GM12878 (cell line): ENCODE measurements around the gene KIAA0930. TPM values are rescaled to one million over a fixed set of nuclear protein-coding genes. Genes with fewer than 3 reads are reported as not detected.

ENCODE experiments used
- ATAC-seq: fragments of 200-7000 bp; cut with Tn5 transposase; 3 replicates; pipeline ENCODE4 v1.9.1; 2020; ENCODE audit warnings: mild to moderate bottlenecking, moderate library complexity
- BruUV-seq: library from RNA; stranded (reverse); fragments of 400-500 nt; replicated peaks from 2 replicates; lab custom pipeline; 2021; lab: Mats Ljungman, UMichigan
- CTCF ChIA-PET: fragments of 300-600 bp; sonication (Branson Sonifier 250); formaldehyde crosslinking; extraction: SDS; loops from one replicate; lab custom pipeline; 2021; ENCODE audit warnings: inconsistent platforms; lab: Yijun Ruan, JAX
- POLR2A ChIA-PET: fragments of 350-600 bp; formaldehyde crosslinking; extraction: SDS; loops from one replicate; lab custom pipeline; 2021; ENCODE audit warnings: inconsistent platforms; lab: Charles Lee
- RAD21 ChIA-PET: fragments of 300-600 bp; sonication (Branson Sonifier 250); formaldehyde crosslinking; loops from one replicate; lab custom pipeline; 2023; ENCODE audit warnings: antibody characterized with exemption; ENCODE audit not compliant: unreplicated experiment; lab: Charles Lee
- SMC1A ChIA-PET: fragments of 300-600 bp; sonication (Branson Sonifier 250); formaldehyde crosslinking; loops from one replicate; lab custom pipeline; 2023; ENCODE audit not compliant: unreplicated experiment, uncharacterized antibody; lab: Charles Lee
- DNase-seq: peaks from one replicate; pipeline ENCODE4 v3.0.0-alpha.2; 2011; ENCODE audit warnings: low read depth, low spot score
- FAIRE-seq: peaks from 3 replicates; lab custom pipeline; 2011; peaks lifted over from hg19 to GRCh38; lab: Jason Lieb, UNC
- H2AFZ ChIP-seq: 2 replicates; pipeline ENCODE4 v1.6.0; 2011; ENCODE audit warnings: low read depth, low read length, control low read depth; ENCODE audit not compliant: control insufficient read depth
- H3K27ac ChIP-seq: 2 replicates; pipeline ENCODE4 v1.5.1; 2011; ENCODE audit warnings: control low read depth; ENCODE audit not compliant: control insufficient read depth, insufficient read depth
- H3K27me3 ChIP-seq, 2 experiments: replicated peaks in 1 of 2; 2 replicates each; pipeline versions ENCODE4 v1.6.0 to v1.6.1; 2011; ENCODE audit warnings: low read length in 1 of 2; ENCODE audit not compliant: control insufficient read depth in 2 of 2, insufficient read depth in 2 of 2
- H3K36me3 ChIP-seq, 2 experiments: 2 replicates each; pipeline ENCODE4 v1.5.1; 2011; ENCODE audit warnings: low read length in 1 of 2; ENCODE audit not compliant: control insufficient read depth in 2 of 2, insufficient read depth in 2 of 2
- H3K4me1 ChIP-seq: 2 replicates; pipeline ENCODE4 v1.6.1; 2011; ENCODE audit warnings: mild to moderate bottlenecking, low read length, moderate library complexity, mixed read lengths; ENCODE audit not compliant: control insufficient read depth, insufficient read depth
- H3K4me2 ChIP-seq: 2 replicates; pipeline ENCODE4 v1.6.0; 2011; ENCODE audit warnings: control low read depth; ENCODE audit not compliant: control insufficient read depth, insufficient read depth
- H3K4me3 ChIP-seq: fragments of 200-600 bp; sonication (generic); 2 replicates; pipeline ENCODE4 v1.5.1; 2016
- H3K79me2 ChIP-seq: 2 replicates; pipeline ENCODE4 v1.6.0; 2011; ENCODE audit warnings: low read length; ENCODE audit not compliant: control insufficient read depth, insufficient read depth
- H3K9ac ChIP-seq: 2 replicates; pipeline ENCODE4 v1.8.0; 2011; ENCODE audit warnings: low read length, control low read depth, mixed read lengths; ENCODE audit not compliant: control insufficient read depth, insufficient read depth
- H3K9me3 ChIP-seq: replicated peaks from 3 replicates; pipeline ENCODE4 v1.5.1; 2011; ENCODE audit warnings: mild to moderate bottlenecking, low read length; ENCODE audit not compliant: control insufficient read depth, insufficient read depth
- H4K20me1 ChIP-seq: 2 replicates; pipeline ENCODE4 v1.6.0; 2011; ENCODE audit not compliant: control insufficient read depth, insufficient read depth
- BACH1 ChIP-seq: fragments of 450-650 bp; IDR thresholded peaks from 2 replicates; pipeline ENCODE4 v1.6.1; 2017; ENCODE audit warnings: mild to moderate bottlenecking, borderline replicate concordance
- CBFB ChIP-seq: IDR thresholded peaks from 2 replicates; pipeline ENCODE4 v1.6.1; 2016; ENCODE audit warnings: antibody characterized with exemption, low read depth
- DPF2 ChIP-seq: fragments of 450-650 bp; IDR thresholded peaks from 2 replicates; pipeline ENCODE4 v1.6.1; 2017; ENCODE audit warnings: mild to moderate bottlenecking
- EP300 ChIP-seq, 2 experiments: fragments of 150-350 bp in 1 of 2; IDR thresholded peaks; 2 replicates each; pipeline ENCODE4 v1.6.1; 2011 to 2012; ENCODE audit warnings: low read depth in 2 of 2, low read length in 2 of 2, borderline replicate concordance in 1 of 2, improper control_type of control experiment in 1 of 2, inconsistent platforms in 1 of 2; ENCODE audit not compliant: control insufficient read depth in 1 of 2
- IKZF1 ChIP-seq: fragments of 450-650 bp; conservative IDR thresholded peaks from 2 replicates; pipeline ENCODE4 v1.6.1; 2017; ENCODE audit warnings: antibody characterized with exemption, mild to moderate bottlenecking
- KAT2A ChIP-seq: conservative IDR thresholded peaks from 2 replicates; pipeline ENCODE4 v1.6.1; 2011; ENCODE audit warnings: low read depth, low read length; ENCODE audit not compliant: control insufficient read depth
- MEF2A ChIP-seq: IDR thresholded peaks from 2 replicates; pipeline ENCODE4 v1.6.1; 2011; ENCODE audit warnings: low read depth, mild to moderate bottlenecking, low read length, moderate library complexity; ENCODE audit not compliant: insufficient read depth
- MTA2 ChIP-seq: fragments of 450-650 bp; IDR thresholded peaks from 2 replicates; pipeline ENCODE4 v1.6.1; 2016; ENCODE audit warnings: low read depth, mild to moderate bottlenecking, moderate library complexity
- NBN ChIP-seq: fragments of 450-650 bp; IDR thresholded peaks from 2 replicates; pipeline ENCODE4 v1.6.1; 2016
- PAX5 ChIP-seq: IDR thresholded peaks from 2 replicates; pipeline ENCODE4 v1.6.1; 2011; ENCODE audit warnings: low read depth, low read length, borderline replicate concordance
- POLR2AphosphoS5 ChIP-seq: IDR thresholded peaks from 2 replicates; pipeline ENCODE4 v1.6.1; 2011; ENCODE audit warnings: mild to moderate bottlenecking, low read length, inconsistent platforms
- RAD21 ChIP-seq: IDR thresholded peaks from 2 replicates; pipeline ENCODE4 v1.6.1; 2011; ENCODE audit warnings: mild to moderate bottlenecking, low read depth, low read length, moderate library complexity; ENCODE audit not compliant: insufficient read depth
- RUNX3 ChIP-seq: IDR thresholded peaks from 2 replicates; pipeline ENCODE4 v1.6.1; 2012; ENCODE audit warnings: low read length, inconsistent platforms
- SMAD1 ChIP-seq: fragments of 450-650 bp; IDR thresholded peaks from 2 replicates; pipeline ENCODE4 v1.6.1; 2018; ENCODE audit warnings: mild to moderate bottlenecking, low read depth; ENCODE audit not compliant: partially characterized antibody
- SUPT20H ChIP-seq: IDR thresholded peaks from 2 replicates; pipeline ENCODE4 v1.6.1; 2011; ENCODE audit warnings: low read depth, mild to moderate bottlenecking, low read length, moderate library complexity, borderline replicate concordance; ENCODE audit not compliant: control insufficient read depth
- TAF1 ChIP-seq: IDR thresholded peaks from 2 replicates; pipeline ENCODE4 v1.6.1; 2011; ENCODE audit warnings: mild to moderate bottlenecking, low read depth, low read length, borderline replicate concordance
- TARDBP ChIP-seq: IDR thresholded peaks from 2 replicates; pipeline ENCODE4 v1.6.1; 2016; ENCODE audit warnings: borderline replicate concordance
- TCF12 ChIP-seq: IDR thresholded peaks from 2 replicates; pipeline ENCODE4 v1.6.1; 2011; ENCODE audit warnings: low read depth, mild to moderate bottlenecking, low read length
- TCF3 ChIP-seq: IDR thresholded peaks from 2 replicates; pipeline ENCODE4 v1.6.1; 2012; ENCODE audit warnings: low read depth, mild to moderate bottlenecking, low read length, borderline replicate concordance; ENCODE audit not compliant: insufficient read depth
- ZNF24 ChIP-seq: fragments of 450-650 bp; IDR thresholded peaks from 2 replicates; pipeline ENCODE4 v1.6.1; 2017; ENCODE audit warnings: antibody characterized with exemption, mild to moderate bottlenecking
- WGBS: methylation state at CpG from one replicate; pipeline ENCODE4 v1.1.6; 2016; ENCODE audit warnings: low lambda C conversion rate; ENCODE audit not compliant: insufficient replicate concordance, insufficient coverage; ENCODE audit errors: missing lambda C conversion rate; 5-methylcytosine and 5-hydroxymethylcytosine counted together
- in situ Hi-C: fragments of 300-500 bp; cut with MboI; formaldehyde crosslinking; loops from 9 replicates; pipeline ENCODE4 v1.14.3; 2018; ENCODE audit warnings: mixed read lengths
- intact Hi-C: fragments of 100-400 bp; cut with micrococcal nuclease; formaldehyde crosslinking; loops from one replicate; pipeline ENCODE4 v1.14.2; 2022; ENCODE audit not compliant: unreplicated experiment
- polyA plus RNA-seq, 11 experiments: library from polyadenylated mRNA; depleted of rRNA in 4 of 11; unstranded in 6 of 11; stranded (reverse) in 5 of 11; fragments of >200 nt; fragmentation: Nextera tagmentation in 4 of 11; fragmentation: Illumina TruSeq in 1 of 11; extraction: Ambion mirVana in 4 of 11; extraction: Trizol in 1 of 11; gene quantifications; 1 replicate in 1 of 11; 2 replicates in 10 of 11; pipeline versions ENCODE4 v1.2.1 to v1.2.3, GENCODE V29; 2011 to 2016; ENCODE audit warnings: inconsistent platforms in 2 of 11, missing spikeins in 2 of 11, low read depth in 1 of 11
- total RNA-seq, 4 experiments: library from RNA; depleted of rRNA in 3 of 4; stranded (reverse); fragments of >200 nt in 3 of 4; fragmentation: Illumina TruSeq in 1 of 4; extraction: Trizol in 1 of 4; gene quantifications; 2 replicates each; pipeline versions ENCODE4 v1.2.1 to v1.2.3, GENCODE V29; 2013 to 2021

The KIAA0930 gene
- total and polyA plus RNA-seq, 10 of the 15 experiments (the other 5 are each of a cell fraction or from before 2014, with no cell fraction given), result 3.6 to 125 (median 46.3) TPM

DNA sequence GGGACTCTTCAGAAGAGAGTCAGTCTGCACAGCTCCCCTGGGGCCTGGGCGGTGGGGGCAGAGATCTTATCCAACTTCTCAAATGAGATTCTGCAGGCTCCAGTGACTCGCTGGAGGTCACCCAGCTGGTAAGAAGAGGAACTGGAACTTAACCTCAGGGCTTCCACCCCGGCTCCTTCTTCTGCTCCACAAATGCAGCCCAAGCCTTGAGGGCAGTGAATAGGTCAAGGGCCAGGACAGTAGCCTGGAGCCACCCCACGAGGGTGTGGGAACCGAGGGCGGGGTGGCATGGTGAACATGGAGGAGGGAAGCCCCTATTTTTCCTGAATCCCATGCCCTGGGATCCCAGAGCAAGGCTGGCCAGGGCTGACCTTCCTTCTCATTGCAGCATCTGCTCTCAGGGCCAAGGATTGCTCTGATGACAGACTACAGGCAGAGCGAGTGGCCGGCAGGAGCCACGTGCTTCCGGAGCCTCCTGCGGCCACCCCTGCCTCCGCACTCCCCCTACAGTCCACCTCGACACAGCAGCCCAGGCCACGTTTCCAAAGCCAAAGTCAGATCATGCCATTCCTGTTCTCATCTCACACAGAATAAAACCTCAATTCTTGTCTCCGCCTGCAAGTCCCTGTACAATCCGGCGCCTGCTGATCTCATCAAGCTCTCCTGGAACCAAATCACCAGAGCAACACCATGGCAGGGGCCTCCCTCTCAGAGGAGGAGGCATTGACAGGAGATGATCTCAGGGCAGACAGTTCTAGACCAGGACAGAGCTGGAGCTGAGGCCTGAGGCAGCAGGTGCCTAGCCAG is 23.0 kb upstream of the KIAA0930 start (continued):
- TF ChIP-seq DPF2 (peak; percentile 96), PAX5 (peak; percentile 90; the same call in 1 of the 2 replicates), ZNF24 (no peak), POLR2AphosphoS5 (no peak), MEF2A (0 out of 2 replicates have a peak, but pooled peaks have one; percentile 7), CBFB (no peak), MTA2 (peak; percentile 76), NBN (0 out of 2 replicates have a peak, but pooled peaks have one; percentile 43), IKZF1 (peak; percentile 91), TAF1 (no peak)
- TF ChIP-seq, all 136 proteins: peak for 54

DNA sequence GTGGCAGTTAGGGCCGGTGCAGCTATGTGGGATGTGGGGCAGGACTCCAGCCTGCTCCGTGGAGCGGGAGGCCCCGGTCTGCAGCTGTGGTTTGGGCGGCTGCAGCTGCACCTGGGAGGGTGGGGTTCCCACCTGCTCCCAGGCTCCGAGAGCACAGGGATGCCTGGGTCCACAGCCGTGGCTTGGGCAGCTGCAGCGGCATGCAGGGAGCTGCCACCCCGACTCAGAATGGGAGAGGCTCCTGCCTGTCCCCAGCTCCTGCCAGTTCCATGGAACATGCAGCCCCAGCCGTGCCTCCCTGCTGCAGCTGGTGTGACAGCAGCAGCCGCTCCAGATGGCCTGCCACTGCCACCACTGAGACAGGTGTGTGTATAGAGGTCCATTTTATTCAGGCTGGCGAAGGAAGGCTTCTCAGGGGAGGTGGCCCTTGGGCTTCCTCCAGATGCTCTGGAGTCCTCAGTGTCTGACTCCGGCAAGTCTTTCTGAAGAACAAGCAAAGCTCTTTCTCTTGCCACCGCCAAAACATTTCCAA is 22.3 kb upstream of the KIAA0930 start:
- H3K4me3 ChIP-seq, result peak overlapping the region; percentile 26; the same call in 1 of the 2 replicates
- WGBS, result 2% methylated on average over 12 of the region's 14 CpGs
- BruUV-seq, result no TSS peak
- H3K27me3 ChIP-seq, result no peaks in the 10 kb centered on the region; a peak in 1 of 4 replicates
- in situ Hi-C loops (no loop called here), intact Hi-C loops (loop anchor here (5.0 to 10.0 kb wide), 2 partner anchors 96 to 288 kb away; no protein-coding TSS in a partner anchor)
- H3K9me3 ChIP-seq, result no peaks in the 10 kb centered on the region; the same call in 2 of the 3 replicates
- FAIRE-seq (no peak), DNase-seq (no peak), ATAC-seq (peak; percentile 49)
- ChIA-PET POLR2A (interaction anchor here (1.0 to 1.5 kb wide), 3 partner anchors 11 to 28 kb away, joined by 3 to 6 read pairs (median 5); no protein-coding TSS in a partner anchor), RAD21 (interaction anchor here (1.0 to 3.4 kb wide), 9 partner anchors 13 to 175 kb away, joined by 3 to 28 read pairs (median 5); partner anchors contain the start of gene NUP50), SMC1A (interaction anchor here (1.0 to 3.6 kb wide), 8 partner anchors 8 to 161 kb away, joined by 3 to 32 read pairs (median 7); partner anchors contain the start of gene NUP50), CTCF (interaction anchor here (0.6 to 3.0 kb wide), 15 partner anchors 9 to 174 kb away, joined by 3 to 13 read pairs (median 4); no protein-coding TSS in a partner anchor)
- H3K36me3 ChIP-seq, result no peaks in the 10 kb centered on the region
- no peaks in the 10 kb centered on the region for H3K79me2 ChIP-seq
- peak overlapping the region; percentile 89 for H3K4me2 ChIP-seq
- peak overlapping the region; percentile 64 for H3K27ac ChIP-seq
- H2AFZ ChIP-seq, result peak overlapping the region; percentile 10; the same call in 1 of the 2 replicates
- peaks cover 34% of the 10 kb centered on the region for H3K4me1 ChIP-seq
- H4K20me1 ChIP-seq, result no peaks in the 10 kb centered on the region
- no peak overlapping the region; the same call in 1 of the 2 replicates for H3K9ac ChIP-seq
- TF ChIP-seq SUPT20H (no peak), RAD21 (no peak), BACH1 (no peak), TCF3 (peak; percentile 91), TARDBP (peak; percentile 52; the same call in 1 of the 2 replicates), RUNX3 (peak; percentile 43), EP300 (IDR thresholded peaks at IDR 0.05; ENCODE audit: borderline replicate concordance in 1 of 2, control insufficient read depth in 1 of 2, low read depth in 2 of 2, low read length in 2 of 2) (no peak), TCF12 (peak; percentile 76; the same call in 1 of the 2 replicates), KAT2A (no peak), SMAD1 (no peak)
